GM21528 (cell line): ENCODE data around the gene OSTN.

Source experiments
- ATAC-seq: cut with Tn5 transposase; IDR thresholded peaks from one replicate; pipeline ENCODE4 v1.9.1; 2021; ENCODE audit warnings: mild to moderate bottlenecking, moderate library complexity; ENCODE audit not compliant: unreplicated experiment, low FRiP score

Gene OSTN

GRCh38 chr3:191227541-191227940, 28.5 kb downstream of the OSTN start:
- no peak for ATAC-seq

GRCh38 chr3:191234216-191234615, 35.2 kb downstream of the OSTN start:
- no peak for ATAC-seq

GRCh38 chr3:191235331-191236314, 36.6 kb downstream of the OSTN start:
- peak; percentile 99 for ATAC-seq

GRCh38 chr3:191236646-191237045, 37.6 kb downstream of the OSTN start:
- ATAC-seq, result no peak

GRCh38 chr3:191237047-191237882, 38.2 kb downstream of the OSTN start:
- ATAC-seq, result no peak

- no peak for ATAC-seq
These were observed 39.3 kb downstream of the OSTN start for GRCh38 chr3:191238321-191238817.

- ATAC-seq, result no peak
These were observed 40.5 kb downstream of the OSTN start for GRCh38 chr3:191239407-191240031.

- no peak for ATAC-seq
These were observed 41.4 kb downstream of the OSTN start for GRCh38 chr3:191240486-191240885.

- no peak for ATAC-seq
These were observed 45.3 kb downstream of the OSTN start for GRCh38 chr3:191244242-191244867.

GRCh38 chr3:191246034-191246433, 47.0 kb downstream of the OSTN start:
- ATAC-seq, result peak; percentile 84

GRCh38 chr3:191246630-191247029, 47.6 kb downstream of the OSTN start:
- no peak for ATAC-seq

GRCh38 chr3:191253089-191253799, 54.2 kb downstream of the OSTN start:
- peak; percentile 45 for ATAC-seq

- no peak for ATAC-seq
These were observed 55.2 kb downstream of the OSTN start for GRCh38 chr3:191254098-191254873.

- ATAC-seq, result no peak
These were observed 56.1 kb downstream of the OSTN start for GRCh38 chr3:191255156-191255555.

GRCh38 chr3:191256405-191256804, 57.4 kb downstream of the OSTN start:
- ATAC-seq, result no peak

GRCh38 chr3:191257286-191257685, 58.2 kb downstream of the OSTN start:
- no peak for ATAC-seq

- ATAC-seq, result no peak
These were observed 60.4 kb downstream of the OSTN start for GRCh38 chr3:191259486-191259885.

- no peak for ATAC-seq
These were observed 61.6 kb downstream of the OSTN start for GRCh38 chr3:191260431-191261303.
